ENCODE data around the gene CLEC4F.

DNA sequence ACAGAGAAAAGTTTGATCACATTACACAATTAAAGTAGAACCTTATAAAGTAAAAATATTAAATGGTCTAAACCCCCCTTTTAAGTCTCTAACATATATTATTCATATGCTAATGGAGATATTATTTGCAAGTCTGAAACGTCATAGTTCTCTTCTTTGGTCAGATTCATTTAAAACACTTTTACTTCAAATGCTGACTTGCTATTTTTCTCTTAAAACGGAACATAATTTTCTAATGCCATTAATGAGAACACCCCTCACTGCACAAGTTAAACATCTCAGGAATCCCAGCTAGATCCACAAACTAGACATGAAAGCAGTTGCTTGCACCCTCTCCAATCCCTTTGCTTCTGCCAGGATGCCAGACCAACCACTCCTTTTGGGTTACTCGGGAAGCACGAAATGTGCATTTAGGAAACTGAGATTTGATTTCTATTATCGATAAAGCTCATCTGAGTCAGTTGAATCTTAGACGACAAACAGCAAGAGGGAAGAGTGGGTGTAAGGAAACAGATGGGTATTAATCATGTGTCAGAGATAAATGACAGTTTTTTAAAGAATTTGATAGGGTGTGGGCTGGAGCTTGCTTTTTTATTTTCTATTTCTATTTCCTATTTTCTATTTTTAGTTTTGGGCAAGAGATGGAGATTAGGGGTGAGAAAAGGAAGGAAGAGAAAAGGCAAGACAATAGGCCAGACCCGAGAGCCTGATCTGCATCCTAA, 53.9 kb downstream of the CLEC4F start:
- TF ChIP-seq CTCF (conservative IDR thresholded peaks at IDR 0.05; ENCODE audit: low read depth in 2 of 2): no peak
- no peak for TF ChIP-seq POLR2AphosphoS5 (IDR thresholded peaks at IDR 0.05; ENCODE audit: low read depth)
- TF ChIP-seq EZH2 (IDR thresholded peaks at IDR 0.05; ENCODE audit: low read depth, unreplicated experiment): no peak
